K562 treated with DMSO at 1 percent for 24 hours (cell line): ENCODE measurements around the gene KIAA1143. TPM values are rescaled to one million over a fixed set of nuclear protein-coding genes. Genes with fewer than 3 reads are reported as not detected.

Experiments used
- total RNA-seq: library from RNA; unstranded; fragments of 300-600 nt; gene quantifications from 2 replicates; pipeline ENCODE4 v1.2.3, GENCODE V29; 2022; ENCODE audit warnings: low read depth; ENCODE audit not compliant: insufficient read depth

The KIAA1143 gene
- total RNA-seq: 11.1 and 11.6 TPM in 2 replicates

DNA sequence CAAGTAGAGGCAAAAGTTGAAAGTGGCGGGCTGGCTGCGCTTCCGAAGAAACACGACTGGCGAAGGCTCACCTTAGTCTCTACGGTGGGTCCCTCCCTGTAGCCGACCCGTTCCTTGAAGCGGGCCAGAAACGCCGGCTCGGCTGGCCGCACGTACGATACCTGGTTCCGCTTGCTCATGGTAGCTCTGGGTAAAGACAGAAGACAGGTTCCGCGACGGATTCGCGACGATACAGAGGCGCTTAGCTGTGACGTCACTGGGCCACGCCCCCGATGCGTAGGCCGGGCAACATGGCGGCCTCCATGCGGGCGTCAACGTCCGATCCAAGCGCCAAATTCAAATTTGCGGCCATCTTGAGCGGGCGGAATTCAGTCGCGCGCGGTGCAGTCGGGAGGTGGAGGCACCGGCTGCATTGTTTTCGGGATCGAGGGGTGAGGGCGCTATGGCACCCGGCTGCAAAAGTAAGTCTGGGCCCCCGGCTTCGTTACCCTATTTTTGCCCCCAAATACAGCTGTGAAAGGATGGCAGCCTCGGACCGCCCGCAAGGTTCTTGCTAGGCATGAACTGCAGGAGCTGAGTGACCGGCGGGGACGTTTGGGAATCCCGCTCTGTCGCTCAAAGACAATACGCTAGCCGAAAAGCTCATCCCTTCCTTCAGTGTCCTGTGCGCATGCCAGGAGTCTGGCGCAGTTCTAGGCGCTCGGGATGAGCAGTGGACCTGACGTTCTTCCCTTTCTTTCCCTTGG, at the start of gene KIAA1143, which contains the start of gene KIF15:
KIAA1143 (minus strand) TSS at position 196 of the 746 bp plus-strand sequence; CDS start at position 179, 17 bp downstream.
KIF15 (plus strand) TSS at position 371 of the 746 bp plus-strand sequence; CDS start at position 443, 72 bp downstream.

DNA sequence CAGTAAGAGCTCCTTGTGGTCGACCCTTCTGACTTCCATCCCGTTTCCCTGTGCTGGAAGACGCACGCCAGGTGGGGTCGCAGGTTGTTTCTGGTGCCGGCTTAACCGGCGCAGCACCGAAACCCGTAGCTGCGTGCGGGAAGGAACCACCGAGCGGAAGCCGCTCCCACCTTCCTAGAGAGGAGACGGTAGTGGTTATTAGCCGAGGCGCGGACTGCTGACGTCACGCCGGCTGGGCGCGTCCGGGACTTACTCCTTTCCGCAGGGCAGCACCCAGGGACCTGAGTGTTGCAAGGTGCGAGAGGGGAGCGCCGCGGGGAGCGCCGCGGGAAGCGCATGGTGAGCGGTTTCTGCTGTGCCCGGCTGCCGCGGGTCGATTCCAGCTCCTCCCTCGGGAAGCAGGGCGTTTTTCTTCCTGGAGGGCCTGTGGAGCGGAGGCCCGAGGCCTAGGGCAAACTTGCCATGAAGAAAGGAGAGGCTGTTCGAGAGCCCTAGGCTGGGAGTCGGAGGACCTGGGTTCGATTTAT, 32.0 kb downstream of the KIAA1143 start, which contains the start of gene ZNF501:
ZNF501 (plus strand) TSS at position 252 of the 527 bp plus-strand sequence. CDS start 4,787 bp downstream, outside the sequence.

DNA sequence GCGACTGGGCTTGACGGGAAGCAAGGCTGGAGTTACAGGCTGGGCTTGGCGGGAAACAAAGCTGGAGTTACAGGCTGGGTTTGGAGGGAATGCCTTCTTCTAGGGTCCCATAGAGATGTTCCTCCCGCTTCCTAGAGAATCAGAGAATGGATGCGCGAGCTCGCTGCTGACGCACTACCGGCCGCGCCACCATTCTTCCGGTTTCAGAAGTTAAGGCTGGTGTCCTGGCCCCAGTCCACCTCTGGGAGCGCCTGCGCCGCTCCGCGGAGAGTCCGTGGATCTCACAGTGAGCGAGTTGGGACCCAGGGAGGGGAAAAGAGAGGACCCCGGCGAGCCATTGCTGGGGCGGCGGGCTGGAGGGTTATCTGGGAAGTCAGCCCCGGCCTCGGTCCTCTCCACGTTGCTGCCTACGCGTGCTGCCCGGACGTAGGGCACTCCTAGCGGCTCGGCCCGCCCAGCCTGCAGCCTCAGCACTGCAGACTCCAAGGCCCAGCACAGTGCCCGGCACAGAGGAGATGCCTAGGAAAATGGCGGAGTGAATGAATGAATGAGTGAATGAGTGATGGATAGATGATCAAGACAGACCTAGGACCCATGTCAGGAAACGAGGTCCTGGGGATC, 48.9 kb downstream of the KIAA1143 start, which contains the start of gene ZNF502:
ZNF502 (plus strand) TSS at position 206 of the 621 bp plus-strand sequence. CDS start 7,602 bp downstream, outside the sequence.

Other genes with a start within 250 kb of the KIAA1143 start
- gene ZKSCAN7, start 206.4 kb downstream of the KIAA1143 start, total RNA-seq: not detected in 2 replicates
- 0.19 and 0.22 TPM in 2 replicates for gene ZNF660, start 176.7 kb downstream of the KIAA1143 start, total RNA-seq
- 10.6 and 10.7 TPM in 2 replicates for gene ZNF197, start 136.6 kb downstream of the KIAA1143 start, total RNA-seq
- 4.2 and 4.6 TPM in 2 replicates for gene ZNF35, start 112.9 kb downstream of the KIAA1143 start, total RNA-seq
- 0.31 and 0.56 TPM in 2 replicates for gene ZNF502, start 49.0 kb downstream of the KIAA1143 start, total RNA-seq
- gene ZNF501, start 32.0 kb downstream of the KIAA1143 start, total RNA-seq: 1.3 and 2.5 TPM in 2 replicates
- gene KIF15, start 175 bp upstream of the KIAA1143 start, total RNA-seq: 12.9 and 14.3 TPM in 2 replicates
- gene TMEM42, start 100.3 kb upstream of the KIAA1143 start, total RNA-seq: 1.3 TPM in 2 replicates
- gene TGM4, start 113.0 kb upstream of the KIAA1143 start, total RNA-seq: not detected in 2 replicates
- 57.6 and 58.1 TPM in 2 replicates for gene ZDHHC3, start 214.6 kb upstream of the KIAA1143 start, total RNA-seq
- gene EXOSC7, start 214.6 kb upstream of the KIAA1143 start, total RNA-seq: 50.6 and 52.9 TPM in 2 replicates